ENCODE measurements around the gene POMGNT1.

DNA sequence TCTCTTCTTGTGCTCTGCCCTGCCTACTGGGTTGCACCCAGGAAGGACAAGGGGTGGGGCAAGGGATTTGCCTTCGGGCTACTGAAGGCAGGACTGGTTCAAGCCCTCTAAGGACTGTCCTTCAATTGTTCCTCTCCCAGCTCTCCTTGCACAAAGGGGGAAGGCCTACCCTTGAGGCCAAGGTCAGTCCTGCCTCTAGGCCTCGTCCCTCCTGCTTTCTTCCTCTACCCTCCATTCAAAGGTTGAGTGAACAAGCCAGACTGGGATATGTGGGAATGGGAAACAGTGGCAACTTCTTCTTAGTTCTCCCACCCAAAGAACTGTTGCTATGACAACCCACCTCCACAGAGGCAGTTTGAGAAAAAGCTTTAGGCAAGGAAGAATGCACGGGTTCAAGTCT, 7.6 kb upstream of the POMGNT1 start:
- TF ChIP-seq, protein P1, sequence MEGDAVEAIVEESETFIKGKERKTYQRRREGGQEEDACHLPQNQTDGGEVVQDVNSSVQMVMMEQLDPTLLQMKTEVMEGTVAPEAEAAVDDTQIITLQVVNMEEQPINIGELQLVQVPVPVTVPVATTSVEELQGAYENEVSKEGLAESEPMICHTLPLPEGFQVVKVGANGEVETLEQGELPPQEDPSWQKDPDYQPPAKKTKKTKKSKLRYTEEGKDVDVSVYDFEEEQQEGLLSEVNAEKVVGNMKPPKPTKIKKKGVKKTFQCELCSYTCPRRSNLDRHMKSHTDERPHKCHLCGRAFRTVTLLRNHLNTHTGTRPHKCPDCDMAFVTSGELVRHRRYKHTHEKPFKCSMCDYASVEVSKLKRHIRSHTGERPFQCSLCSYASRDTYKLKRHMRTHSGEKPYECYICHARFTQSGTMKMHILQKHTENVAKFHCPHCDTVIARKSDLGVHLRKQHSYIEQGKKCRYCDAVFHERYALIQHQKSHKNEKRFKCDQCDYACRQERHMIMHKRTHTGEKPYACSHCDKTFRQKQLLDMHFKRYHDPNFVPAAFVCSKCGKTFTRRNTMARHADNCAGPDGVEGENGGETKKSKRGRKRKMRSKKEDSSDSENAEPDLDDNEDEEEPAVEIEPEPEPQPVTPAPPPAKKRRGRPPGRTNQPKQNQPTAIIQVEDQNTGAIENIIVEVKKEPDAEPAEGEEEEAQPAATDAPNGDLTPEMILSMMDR (IDR thresholded peaks at IDR 0.05), result no peak
- no peak for TF ChIP-seq EZH2 (IDR thresholded peaks at IDR 0.05)
- TF ChIP-seq EZH2phosphoT487 (IDR thresholded peaks at IDR 0.05), result no peak
